ENCODE results near the gene KCNC4.

The KCNC4 gene

DNA sequence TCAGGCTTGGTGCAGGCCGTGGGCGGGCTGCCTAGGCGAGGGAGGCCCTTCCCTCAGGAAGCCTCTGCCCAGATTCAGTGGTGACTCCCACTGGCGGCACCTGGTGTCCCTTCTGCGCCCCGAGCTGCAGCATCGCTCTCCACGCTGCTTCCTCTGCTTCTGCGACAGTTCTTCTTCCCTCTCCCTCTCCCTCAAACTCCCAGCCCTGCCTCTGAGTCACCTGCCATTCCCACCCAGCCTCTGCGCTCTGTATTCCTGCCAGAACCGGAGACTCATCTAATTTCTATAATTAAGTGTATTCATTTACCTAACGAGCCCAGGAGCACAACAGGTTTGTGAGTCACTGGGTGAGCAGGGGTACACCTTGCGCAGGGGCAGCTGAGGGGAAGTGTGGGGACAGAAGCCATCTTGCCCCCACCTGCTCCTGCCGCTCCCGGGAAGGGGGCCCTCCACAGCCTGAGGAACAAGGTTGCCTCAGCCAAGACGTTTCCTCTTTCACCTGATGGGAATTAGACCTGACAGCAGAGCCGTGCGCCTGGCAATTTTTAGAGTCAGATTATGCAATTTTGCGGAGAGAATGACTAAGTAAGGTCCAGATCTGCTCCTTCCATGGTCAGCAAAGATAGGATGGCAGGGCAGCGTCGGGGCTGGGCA, 19.4 kb downstream of the KCNC4 start:
- Histone ChIP-seq H3K4me3 (ENCODE audit: low read depth, low read length) (no peak overlapping the region), H2AFZ (no peak overlapping the region), H3K9ac (no peak overlapping the region), H3K36me3 (ENCODE audit: control insufficient read depth, insufficient read depth, low read length) (no peaks in the 10 kb centered on the region), H3K4me1 (no peaks in the 10 kb centered on the region), H3K9me3 (ENCODE audit: control insufficient read depth, low read length) (no peaks in the 10 kb centered on the region), H3K27me3 (ENCODE audit: control insufficient read depth, insufficient read depth, low read length) (no peaks in the 10 kb centered on the region), H3K4me2 (ENCODE audit: low read length) (no peak overlapping the region), H3K27ac (no peak overlapping the region), H3K79me2 (no peaks in the 10 kb centered on the region)
- TF ChIP-seq, protein P1, sequence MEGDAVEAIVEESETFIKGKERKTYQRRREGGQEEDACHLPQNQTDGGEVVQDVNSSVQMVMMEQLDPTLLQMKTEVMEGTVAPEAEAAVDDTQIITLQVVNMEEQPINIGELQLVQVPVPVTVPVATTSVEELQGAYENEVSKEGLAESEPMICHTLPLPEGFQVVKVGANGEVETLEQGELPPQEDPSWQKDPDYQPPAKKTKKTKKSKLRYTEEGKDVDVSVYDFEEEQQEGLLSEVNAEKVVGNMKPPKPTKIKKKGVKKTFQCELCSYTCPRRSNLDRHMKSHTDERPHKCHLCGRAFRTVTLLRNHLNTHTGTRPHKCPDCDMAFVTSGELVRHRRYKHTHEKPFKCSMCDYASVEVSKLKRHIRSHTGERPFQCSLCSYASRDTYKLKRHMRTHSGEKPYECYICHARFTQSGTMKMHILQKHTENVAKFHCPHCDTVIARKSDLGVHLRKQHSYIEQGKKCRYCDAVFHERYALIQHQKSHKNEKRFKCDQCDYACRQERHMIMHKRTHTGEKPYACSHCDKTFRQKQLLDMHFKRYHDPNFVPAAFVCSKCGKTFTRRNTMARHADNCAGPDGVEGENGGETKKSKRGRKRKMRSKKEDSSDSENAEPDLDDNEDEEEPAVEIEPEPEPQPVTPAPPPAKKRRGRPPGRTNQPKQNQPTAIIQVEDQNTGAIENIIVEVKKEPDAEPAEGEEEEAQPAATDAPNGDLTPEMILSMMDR (IDR thresholded peaks at IDR 0.05), result no peak

DNA sequence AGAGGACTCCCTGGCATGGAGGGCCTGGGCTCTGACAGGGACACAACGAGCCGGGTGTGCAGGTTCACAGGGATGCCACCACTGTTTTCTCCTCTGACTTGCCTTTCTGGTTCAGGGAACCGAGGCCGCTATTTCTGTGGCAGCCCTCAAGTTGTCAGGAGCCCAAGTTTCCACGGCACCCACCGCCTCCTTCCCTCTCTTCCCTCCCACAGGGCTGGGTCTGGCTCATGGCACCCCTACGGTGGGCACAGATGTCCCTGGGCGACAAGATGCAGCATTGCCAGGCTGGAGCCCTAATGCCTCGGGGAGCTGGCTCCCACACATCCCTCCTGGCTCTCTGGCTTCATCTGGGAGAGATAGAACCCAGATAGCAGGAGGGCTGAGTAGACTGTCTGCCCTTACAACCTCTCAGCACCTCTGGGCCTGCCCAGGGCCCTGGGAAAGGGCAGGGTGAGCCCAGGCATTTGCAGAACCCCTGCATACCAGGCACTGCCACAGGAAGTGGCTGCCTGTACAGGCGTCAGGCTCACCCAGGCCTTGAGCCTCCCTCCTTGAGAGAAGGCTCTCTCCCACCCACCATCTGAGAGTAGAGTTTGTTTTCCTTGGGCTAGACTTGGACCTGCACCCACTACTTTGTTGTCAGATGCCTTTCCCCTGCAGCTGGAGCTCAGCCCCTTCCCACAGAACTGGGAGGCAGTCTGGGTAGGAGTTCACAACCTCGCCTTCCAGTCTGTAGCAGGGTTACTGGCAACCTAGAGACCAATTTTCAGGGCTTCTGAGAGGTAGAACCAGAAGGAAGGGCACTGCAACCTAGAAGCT, 20.5 kb downstream of the KCNC4 start:
- Histone ChIP-seq H3K4me3 (ENCODE audit: low read depth, low read length) (no peak overlapping the region), H3K4me2 (ENCODE audit: low read length) (no peak overlapping the region), H3K9me3 (ENCODE audit: control insufficient read depth, low read length) (no peaks in the 10 kb centered on the region), H3K36me3 (ENCODE audit: control insufficient read depth, insufficient read depth, low read length) (no peaks in the 10 kb centered on the region), H3K27ac (no peak overlapping the region), H3K79me2 (no peaks in the 10 kb centered on the region), H3K27me3 (ENCODE audit: control insufficient read depth, insufficient read depth, low read length) (no peaks in the 10 kb centered on the region), H3K9ac (no peak overlapping the region), H3K4me1 (no peaks in the 10 kb centered on the region), H2AFZ (no peak overlapping the region)
- TF ChIP-seq, protein P1 (IDR thresholded peaks at IDR 0.05), result no peak

DNA sequence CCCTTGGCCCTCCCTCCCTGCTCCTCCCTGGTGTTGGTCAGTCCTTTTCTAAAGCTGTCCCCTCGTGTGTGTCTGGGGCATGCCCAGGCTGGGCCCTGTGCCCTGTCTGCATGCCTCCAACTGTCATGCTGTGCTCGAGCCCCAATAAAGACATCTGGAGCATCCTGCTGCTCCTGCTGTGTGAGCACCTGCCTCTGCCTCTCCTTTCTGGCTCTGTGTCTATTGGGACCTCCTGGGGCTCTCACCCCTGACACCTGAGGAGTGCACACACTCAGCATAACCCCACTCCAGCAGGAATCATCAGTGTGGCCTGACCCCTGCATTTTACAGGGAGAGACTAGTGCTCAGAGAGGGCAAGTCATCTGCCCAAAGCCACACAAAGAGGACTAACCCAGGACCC, 23.7 kb downstream of the KCNC4 start:
- Histone ChIP-seq H3K9me3 (ENCODE audit: control insufficient read depth, low read length) (no peaks in the 10 kb centered on the region), H2AFZ (no peak overlapping the region), H3K27me3 (ENCODE audit: control insufficient read depth, insufficient read depth, low read length) (no peaks in the 10 kb centered on the region), H3K79me2 (no peaks in the 10 kb centered on the region), H3K4me3 (ENCODE audit: low read depth, low read length) (no peak overlapping the region), H3K9ac (no peak overlapping the region), H3K4me2 (ENCODE audit: low read length) (no peak overlapping the region), H3K36me3 (ENCODE audit: control insufficient read depth, insufficient read depth, low read length) (no peaks in the 10 kb centered on the region), H3K4me1 (no peaks in the 10 kb centered on the region), H3K27ac (no peak overlapping the region)
- TF ChIP-seq, protein P1 (IDR thresholded peaks at IDR 0.05), result no peak

DNA sequence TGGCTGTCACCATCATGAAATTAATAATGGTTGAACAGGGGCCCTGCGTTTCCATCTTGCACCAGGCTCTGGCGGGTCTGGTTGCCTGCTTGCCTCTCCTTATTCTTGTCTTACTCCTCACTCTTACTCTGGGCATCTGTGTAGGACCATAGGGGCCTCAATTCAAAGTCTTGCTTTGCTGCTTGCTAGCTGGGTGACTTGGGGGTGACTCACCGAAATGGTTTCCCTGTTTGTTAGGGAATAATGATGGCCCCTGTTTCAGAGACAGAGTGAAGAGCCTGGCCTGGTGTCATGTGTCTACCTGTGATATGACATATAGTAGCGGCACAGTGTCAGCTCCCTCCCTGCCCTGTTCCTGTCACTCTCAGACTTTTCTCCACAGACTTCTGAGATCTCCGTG, 24.6 kb downstream of the KCNC4 start:
- Histone ChIP-seq H3K9ac (no peak overlapping the region), H3K79me2 (no peaks in the 10 kb centered on the region), H3K4me2 (ENCODE audit: low read length) (no peak overlapping the region), H3K27me3 (ENCODE audit: control insufficient read depth, insufficient read depth, low read length) (no peaks in the 10 kb centered on the region), H3K36me3 (ENCODE audit: control insufficient read depth, insufficient read depth, low read length) (no peaks in the 10 kb centered on the region), H3K9me3 (ENCODE audit: control insufficient read depth, low read length) (no peaks in the 10 kb centered on the region), H3K27ac (no peak overlapping the region), H3K4me3 (ENCODE audit: low read depth, low read length) (no peak overlapping the region), H3K4me1 (no peaks in the 10 kb centered on the region), H2AFZ (no peak overlapping the region)
- TF ChIP-seq, protein P1 (IDR thresholded peaks at IDR 0.05), result no peak
